ENCODE results near the gene HS3ST4.

DNA sequence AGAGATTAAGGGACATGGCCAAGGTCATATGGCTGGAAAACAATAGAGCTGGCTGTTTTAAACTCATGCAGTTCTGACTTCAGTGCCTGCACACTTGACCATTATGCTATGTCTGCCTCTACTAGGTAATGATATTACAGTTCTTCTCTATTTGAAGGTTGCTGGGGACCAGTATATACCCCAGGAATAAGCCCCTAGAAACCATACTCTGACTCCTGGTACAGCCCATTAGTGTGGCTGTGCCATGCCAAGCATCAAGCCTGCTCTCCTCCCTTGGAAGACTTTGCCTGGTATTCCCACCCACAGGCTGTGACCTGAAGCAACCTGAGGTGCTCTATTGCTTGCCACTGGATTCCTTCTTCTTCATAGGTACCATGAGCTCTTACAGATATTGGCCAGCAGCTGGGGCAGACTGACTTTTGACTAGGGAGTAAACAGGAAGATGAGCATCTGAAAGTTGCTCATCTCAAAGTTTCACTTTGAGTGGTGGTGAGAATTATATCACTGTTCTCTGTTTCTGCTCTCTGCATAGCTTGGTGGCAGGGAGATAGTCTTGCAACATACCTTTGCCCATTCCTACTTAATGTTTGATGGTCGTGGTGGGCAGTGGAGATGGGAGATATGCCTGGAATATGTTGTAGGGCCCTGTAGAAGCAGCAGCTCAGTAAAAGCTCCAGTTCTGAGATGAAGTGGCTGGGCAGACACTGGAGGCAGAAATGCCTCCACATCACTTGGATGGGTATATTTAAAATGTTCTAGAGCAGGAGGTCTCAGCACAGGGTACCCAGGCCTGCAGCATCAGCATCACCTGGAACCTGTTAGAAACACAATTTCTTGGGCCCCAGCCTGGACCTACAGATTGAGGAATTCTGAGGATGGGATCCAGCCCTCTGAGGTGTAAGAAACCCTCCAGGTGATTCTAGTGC, 274.7 kb downstream of the HS3ST4 start:
- TF ChIP-seq, protein P1, sequence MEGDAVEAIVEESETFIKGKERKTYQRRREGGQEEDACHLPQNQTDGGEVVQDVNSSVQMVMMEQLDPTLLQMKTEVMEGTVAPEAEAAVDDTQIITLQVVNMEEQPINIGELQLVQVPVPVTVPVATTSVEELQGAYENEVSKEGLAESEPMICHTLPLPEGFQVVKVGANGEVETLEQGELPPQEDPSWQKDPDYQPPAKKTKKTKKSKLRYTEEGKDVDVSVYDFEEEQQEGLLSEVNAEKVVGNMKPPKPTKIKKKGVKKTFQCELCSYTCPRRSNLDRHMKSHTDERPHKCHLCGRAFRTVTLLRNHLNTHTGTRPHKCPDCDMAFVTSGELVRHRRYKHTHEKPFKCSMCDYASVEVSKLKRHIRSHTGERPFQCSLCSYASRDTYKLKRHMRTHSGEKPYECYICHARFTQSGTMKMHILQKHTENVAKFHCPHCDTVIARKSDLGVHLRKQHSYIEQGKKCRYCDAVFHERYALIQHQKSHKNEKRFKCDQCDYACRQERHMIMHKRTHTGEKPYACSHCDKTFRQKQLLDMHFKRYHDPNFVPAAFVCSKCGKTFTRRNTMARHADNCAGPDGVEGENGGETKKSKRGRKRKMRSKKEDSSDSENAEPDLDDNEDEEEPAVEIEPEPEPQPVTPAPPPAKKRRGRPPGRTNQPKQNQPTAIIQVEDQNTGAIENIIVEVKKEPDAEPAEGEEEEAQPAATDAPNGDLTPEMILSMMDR (IDR thresholded peaks at IDR 0.05): no peak
- TF ChIP-seq POLR2AphosphoS5 (IDR thresholded peaks at IDR 0.05) (no peak), POLR2A (IDR thresholded peaks at IDR 0.05) (no peak)
